ENCODE results near the gene S1PR1.
"Not testable (repeated sequence)": the region's sequence is repeated elsewhere in the genome, so short reads cannot be mapped to it uniquely, and the experiment has no call there.

Gene S1PR1

GRCh38 chr1:101219924-101220870 lies 16.6 kb upstream of the S1PR1 start:
- peak in 21 of 56 donors; percentile 5 to 68 (median 34) for DNase-seq

- no peak for DNase-seq
Measured at GRCh38 chr1:101220906-101221305, 15.9 kb upstream of the S1PR1 start.

- DNase-seq = no peak
Measured at GRCh38 chr1:101221945-101222429, 14.8 kb upstream of the S1PR1 start.

GRCh38 chr1:101227837-101228236 lies 9.0 kb upstream of the S1PR1 start:
- no peak for DNase-seq

GRCh38 chr1:101228424-101229134 lies 8.2 kb upstream of the S1PR1 start:
- DNase-seq = no peak

DNA sequence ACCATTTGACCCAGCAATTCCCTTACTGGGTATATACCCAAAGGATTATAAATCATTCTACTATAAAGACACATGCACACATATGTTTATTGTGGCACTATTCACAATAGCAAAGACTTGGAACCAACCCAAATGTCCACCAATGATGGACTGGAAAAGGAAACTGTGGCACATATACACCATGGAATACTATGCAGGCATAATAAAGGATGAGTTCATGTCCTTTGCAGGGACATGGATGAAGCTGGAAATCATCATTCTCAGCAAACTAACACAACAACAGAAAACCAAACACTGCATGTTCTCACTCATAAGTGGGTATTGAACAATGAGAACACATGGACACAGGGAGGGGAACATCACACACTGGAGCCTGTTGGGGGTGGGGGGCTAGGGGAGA lies 4.6 kb upstream of the S1PR1 start:
- DNase-seq = not testable (repeated sequence)

DNA sequence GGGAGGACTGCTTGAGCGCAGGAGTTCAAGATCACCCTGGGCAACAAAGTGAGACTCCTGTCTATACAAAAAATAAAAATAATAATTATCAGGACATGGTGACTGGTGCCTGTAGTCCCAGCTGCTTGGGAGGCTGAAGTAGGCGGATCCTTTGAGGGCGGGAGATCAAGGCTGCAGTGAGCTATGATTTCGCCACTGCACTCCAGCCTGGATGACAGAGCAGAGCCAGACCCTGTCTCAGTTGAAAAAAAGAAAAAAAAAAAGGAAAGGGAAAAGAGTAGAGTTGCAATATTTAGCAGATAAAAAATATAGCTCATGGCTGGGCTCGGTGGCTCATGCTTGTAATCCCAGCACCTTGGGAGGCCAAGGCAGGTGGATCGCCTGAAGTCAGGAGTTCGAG lies 3.3 kb upstream of the S1PR1 start:
- DNase-seq = no peak

- DNase-seq = no peak
Measured at GRCh38 chr1:101235216-101235695, 1.6 kb upstream of the S1PR1 start.

DNA sequence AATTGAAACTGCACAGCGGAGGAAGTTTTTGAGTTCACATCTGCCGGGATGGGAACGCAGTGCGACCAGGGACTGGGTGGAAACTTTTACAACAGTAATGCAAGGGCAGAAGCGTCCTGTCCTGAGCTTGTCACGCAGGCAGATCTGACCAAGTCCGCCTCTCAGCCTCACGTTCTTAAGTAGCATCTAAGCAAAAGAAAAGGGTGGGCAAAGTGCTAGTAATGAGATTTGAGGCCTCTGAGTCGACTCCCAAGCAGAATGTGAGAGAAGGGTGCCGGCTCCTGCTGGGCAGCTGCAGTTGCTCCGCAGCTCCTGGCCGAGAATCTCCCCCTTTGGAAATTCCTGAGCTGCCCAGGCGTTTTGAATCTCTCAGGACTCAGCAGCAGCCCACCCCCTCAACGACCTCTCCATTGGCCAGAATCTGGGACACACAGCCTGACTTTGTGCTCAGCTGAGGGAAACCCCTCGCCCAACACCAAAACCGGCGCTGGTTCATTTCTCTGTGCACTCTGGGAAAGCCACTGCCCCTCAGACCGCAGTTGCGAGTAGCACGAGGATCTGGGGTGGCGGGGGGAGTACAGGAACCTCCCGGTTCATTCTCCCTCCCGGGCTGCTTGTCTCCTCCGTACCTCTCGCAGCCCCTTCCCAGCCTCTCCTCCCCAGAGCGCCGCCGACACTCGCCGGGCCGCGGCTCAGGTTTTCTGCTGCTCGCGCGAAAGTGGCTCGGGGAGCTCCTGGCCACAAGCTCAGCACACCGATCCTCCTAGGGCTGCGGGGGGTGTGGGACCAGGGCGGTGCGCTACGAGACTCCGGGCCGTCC lies 913 bp upstream of the S1PR1 start:
- peak in 26 of 56 donors; percentile 8 to 64 (median 29) for DNase-seq

GRCh38 chr1:101237229-101237837 lies 514 bp downstream of the S1PR1 start:
- DNase-seq = no peak

- peak in 2 of 56 donors; percentile 5 to 9 for DNase-seq
Measured at GRCh38 chr1:101238031-101238628, 1.3 kb downstream of the S1PR1 start.

DNA sequence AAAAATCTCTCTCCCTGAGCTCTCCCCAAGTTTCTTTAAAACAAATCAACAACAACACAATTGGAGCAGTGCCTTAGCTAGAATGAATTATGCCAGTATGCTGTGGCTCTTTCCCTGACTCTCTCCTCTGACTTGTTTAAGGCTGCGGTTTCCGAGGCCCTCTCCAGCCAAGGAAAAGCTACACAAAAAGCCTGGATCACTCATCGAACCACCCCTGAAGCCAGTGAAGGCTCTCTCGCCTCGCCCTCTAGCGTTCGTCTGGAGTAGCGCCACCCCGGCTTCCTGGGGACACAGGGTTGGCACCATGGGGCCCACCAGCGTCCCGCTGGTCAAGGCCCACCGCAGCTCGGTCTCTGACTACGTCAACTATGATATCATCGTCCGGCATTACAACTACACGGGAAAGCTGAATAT lies 1.9 kb downstream of the S1PR1 start:
- peak in 48 of 56 donors; percentile 11 to 76 (median 52) for DNase-seq

DNA sequence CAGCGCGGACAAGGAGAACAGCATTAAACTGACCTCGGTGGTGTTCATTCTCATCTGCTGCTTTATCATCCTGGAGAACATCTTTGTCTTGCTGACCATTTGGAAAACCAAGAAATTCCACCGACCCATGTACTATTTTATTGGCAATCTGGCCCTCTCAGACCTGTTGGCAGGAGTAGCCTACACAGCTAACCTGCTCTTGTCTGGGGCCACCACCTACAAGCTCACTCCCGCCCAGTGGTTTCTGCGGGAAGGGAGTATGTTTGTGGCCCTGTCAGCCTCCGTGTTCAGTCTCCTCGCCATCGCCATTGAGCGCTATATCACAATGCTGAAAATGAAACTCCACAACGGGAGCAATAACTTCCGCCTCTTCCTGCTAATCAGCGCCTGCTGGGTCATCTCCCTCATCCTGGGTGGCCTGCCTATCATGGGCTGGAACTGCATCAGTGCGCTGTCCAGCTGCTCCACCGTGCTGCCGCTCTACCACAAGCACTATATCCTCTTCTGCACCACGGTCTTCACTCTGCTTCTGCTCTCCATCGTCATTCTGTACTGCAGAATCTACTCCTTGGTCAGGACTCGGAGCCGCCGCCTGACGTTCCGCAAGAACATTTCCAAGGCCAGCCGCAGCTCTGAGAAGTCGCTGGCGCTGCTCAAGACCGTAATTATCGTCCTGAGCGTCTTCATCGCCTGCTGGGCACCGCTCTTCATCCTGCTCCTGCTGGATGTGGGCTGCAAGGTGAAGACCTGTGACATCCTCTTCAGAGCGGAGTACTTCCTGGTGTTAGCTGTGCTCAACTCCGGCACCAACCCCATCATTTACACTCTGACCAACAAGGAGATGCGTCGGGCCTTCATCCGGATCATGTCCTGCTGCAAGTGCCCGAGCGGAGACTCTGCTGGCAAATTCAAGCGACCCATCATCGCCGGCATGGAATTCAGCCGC lies 2.5 kb downstream of the S1PR1 start:
- DNase-seq = peak in 1 of 56 donors; percentile 11

DNA sequence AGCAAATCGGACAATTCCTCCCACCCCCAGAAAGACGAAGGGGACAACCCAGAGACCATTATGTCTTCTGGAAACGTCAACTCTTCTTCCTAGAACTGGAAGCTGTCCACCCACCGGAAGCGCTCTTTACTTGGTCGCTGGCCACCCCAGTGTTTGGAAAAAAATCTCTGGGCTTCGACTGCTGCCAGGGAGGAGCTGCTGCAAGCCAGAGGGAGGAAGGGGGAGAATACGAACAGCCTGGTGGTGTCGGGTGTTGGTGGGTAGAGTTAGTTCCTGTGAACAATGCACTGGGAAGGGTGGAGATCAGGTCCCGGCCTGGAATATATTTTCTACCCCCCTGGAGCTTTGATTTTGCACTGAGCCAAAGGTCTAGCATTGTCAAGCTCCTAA lies 3.2 kb downstream of the S1PR1 start:
- peak in 12 of 56 donors; percentile 2 to 25 (median 11) for DNase-seq

DNA sequence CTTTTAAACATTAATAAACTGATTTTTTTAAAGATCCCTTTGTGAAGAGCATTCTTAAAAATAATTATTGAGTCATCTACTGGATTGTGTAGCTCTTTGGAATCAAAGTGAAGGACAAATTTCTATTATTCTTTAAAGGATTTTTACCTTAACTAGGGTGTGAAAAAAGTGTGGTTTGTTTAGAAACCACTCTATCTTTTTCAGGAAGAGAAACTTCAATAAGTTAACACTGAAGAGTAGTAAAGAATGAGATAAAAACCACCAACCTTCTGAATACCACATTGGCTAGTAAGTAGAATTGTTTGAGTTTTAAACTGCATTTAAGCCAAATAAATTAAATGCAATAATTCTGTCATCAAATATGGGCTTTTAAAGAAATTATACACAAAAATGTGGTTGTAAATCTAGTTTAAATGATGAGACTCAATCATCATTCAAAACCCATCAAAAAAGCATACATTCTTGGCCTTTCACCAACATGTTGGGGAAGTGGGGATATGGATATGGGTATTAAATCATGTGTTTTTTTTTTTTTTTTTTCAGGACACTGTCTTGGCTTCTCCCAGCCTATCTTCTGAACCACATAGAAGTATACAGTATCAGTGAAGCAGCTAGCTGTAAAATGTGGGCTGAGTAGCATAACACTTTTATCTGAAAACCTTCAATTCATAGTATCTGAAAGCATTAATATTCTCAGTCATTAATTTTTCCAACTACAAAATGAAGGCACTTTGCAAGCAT lies 4.8 kb downstream of the S1PR1 start:
- no peak for DNase-seq

DNA sequence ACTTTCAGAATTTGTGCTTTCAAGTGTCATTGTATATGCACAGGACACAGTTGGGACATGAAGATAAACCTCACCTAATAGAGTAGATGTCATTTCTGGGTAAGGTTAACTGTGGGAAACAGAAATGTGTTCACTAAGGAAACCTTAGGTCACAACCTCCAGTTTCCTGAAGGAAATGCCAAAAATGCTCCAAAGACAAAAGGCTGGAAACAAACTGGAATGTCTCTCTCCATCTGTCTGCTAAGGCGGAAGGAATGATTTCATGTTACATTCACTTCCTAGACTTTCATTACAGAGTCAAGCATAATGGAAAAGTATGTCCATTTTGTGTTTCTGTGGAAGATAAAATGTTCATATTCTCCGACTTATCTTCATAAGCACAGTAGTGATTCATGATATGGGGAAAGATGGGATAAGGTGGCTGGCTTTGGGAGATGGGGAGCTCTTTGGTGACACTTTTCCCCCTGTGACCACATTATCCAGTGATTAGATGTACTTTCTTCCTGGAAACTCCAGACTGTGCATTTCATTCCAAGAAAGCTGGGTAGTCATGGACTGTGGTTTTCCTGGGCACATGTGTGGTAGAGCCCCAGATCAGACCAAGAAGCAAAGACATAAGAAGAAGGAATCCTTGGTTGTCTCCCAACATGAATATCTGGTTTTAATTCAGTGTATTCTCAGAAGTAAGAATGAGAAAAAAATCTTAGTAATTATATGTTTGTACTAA lies 5.7 kb downstream of the S1PR1 start:
- no peak for DNase-seq

- no peak for DNase-seq
Measured at GRCh38 chr1:101243751-101244150, 6.9 kb downstream of the S1PR1 start.

GRCh38 chr1:101244842-101245241 lies 8.0 kb downstream of the S1PR1 start:
- DNase-seq = no peak
